HG03039 (cell line): ENCODE measurements around the gene OTUD1.

ENCODE experiments used
- ATAC-seq: cut with Tn5 transposase; IDR thresholded peaks from one replicate; pipeline ENCODE4 v1.9.1; 2021; ENCODE audit warnings: mild to moderate bottlenecking, moderate library complexity; ENCODE audit not compliant: unreplicated experiment

OTUD1 gene

DNA sequence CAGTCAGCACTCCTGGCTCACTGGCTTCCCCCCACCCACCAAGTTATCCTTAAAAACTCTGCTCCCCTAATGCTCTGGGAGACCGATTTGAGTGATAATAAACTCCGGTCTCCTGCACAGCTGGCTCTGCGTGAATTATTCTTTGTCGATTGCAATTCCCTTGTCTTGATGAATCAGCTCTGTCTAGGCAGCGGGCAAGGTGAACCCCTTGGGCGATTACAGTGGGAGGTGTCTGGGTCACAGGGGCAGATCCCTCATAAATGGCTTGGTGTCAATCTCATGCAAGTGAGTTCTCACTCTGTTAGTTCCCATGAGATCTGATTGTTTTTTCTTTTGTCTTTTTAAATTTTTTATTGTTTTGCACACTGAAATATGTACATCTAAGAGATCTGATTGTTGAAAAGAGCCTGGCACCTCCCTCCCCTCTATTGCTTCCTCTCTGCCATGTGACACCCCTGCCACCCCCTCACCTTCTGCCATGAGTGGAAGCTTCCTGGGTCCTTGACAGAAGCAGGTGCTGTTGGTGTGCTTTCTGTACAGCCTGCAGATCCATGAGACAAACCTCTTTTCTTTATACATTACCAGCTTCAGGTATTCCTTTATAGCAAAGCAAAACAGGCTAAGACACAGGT is 20.5 kb downstream of the OTUD1 start:
- ATAC-seq, result no peak

DNA sequence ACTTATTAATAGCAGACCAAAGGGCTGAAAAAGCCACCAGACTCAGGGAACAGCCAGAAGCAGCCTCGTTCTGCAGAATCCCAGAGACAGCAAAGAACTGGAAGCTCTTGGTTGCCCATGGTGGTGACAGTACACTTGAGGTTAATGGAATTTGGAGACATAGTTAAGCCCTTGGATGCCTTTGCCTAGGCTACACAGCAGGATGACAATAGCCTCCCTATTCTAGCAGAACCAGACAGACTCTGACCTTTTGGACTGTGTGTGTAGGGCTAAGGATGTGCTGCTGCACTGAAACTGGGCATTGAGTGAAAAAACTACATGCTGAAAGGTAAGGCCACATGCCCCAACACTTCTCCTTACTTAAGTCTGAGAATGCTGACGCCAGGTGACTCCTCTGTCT is 22.7 kb downstream of the OTUD1 start:
- ATAC-seq, result no peak

DNA sequence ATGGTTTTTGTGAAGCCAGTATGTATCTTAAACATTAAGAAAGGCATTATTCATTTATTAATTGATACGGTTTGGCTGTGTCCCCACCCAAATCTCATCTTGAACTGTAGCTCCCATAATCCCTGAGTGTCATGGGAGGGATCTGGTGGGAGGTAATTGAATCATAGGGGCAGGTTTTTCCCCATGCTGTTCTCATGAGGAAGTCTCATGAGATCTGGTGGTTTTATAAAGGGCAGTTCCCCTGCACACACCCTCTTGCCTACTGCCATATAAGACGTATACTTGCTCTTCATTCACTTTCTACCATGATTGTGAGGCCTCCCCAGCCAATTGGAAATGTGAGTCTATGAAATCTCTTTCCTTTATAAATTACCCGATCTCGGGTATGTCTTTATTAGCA is 28.1 kb downstream of the OTUD1 start:
- ATAC-seq, result no peak

DNA sequence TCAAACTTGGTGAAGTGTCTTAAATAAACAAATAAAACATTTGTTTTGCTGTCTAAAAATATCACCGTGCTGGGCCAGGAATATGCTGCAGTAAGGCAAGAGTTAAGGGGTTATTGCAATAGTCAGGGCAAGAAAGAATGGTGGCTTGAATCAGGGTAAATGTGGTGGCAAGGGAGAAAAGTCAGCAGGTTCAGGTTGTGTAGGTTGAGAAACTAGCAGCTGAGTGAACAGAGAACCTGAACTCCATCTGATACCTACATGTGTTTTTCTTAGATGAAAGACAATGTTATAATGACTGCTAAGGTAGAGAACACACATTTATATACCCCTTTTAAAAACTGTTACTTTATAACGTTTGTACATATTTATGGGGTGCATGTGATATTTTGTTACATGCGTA is 28.7 kb downstream of the OTUD1 start:
- no peak for ATAC-seq

- no peak for ATAC-seq
Observed at GRCh38 chr10:23469596-23470237, 30.8 kb downstream of the OTUD1 start.

DNA sequence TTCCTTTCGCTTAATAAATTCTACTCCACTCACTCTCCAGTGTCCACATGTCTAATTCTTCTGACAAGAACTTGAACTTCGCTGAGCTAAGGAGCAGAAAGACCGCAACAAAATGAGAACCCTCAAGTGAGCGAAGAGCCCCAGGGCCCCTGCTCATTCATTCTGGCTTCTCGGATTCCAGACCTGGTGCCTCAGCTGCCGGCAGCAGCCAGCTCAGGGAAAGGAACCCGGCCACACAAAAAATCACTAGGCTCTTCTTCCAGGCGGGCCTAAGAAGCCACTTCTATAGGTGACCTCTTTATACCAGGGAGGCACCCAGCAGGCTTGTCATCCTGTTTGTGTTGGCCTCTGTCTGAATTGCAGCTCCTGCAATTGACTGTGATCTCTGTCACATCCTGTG is 33.3 kb downstream of the OTUD1 start:
- ATAC-seq, result no peak

- ATAC-seq, result no peak
Observed at GRCh38 chr10:23474081-23474480, 35.2 kb downstream of the OTUD1 start.

GRCh38 chr10:23474626-23475025 is 35.8 kb downstream of the OTUD1 start:
- no peak for ATAC-seq

- no peak for ATAC-seq
Observed at GRCh38 chr10:23478570-23478969, 39.7 kb downstream of the OTUD1 start.

GRCh38 chr10:23479798-23480473 is 41.1 kb downstream of the OTUD1 start:
- ATAC-seq, result no peak

DNA sequence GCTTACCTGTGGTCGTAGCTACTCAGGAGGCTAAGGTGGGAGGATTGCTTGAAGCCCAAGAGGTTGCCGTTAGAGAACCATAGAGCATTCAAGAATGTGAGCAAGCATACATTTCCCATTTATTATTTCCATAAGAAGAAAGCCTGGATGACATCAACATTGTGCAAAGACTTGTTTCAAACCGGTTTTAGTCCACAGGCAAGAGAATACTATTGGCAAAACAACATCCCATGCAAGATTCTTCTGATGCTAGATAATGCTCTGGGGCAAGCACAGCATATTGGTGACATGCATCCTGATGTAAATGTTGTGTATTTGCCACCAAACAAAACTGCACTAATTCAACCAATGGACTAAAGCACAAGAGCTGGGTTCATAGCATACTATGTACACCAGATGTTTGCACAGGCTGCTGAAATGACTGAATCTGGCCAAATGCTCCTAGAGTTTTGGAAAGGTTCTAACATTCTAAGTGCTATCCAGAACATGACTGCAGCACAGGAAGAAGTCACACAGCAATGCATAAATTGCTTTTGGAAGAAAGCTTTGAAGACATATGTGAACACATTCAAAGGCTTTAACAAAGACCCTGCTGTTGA is 42.6 kb downstream of the OTUD1 start:
- no peak for ATAC-seq

DNA sequence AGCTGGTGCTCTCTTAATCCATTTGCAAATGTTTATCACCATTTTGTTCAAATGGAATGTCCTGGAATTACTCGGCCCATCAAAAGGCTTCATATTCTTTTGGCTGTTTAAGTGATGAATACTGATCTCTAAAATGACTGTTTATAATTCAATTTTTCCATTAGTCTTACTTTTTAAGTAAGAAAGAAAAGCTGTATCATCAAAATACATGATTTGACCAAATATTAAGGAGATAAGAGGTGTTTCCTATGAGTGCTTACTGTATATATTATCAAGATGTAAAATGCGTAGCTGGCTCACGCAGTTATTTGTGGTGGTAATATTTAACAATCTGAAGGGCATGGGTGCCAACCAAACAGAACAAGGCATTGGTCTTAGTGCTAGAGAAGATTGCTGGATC is 51.2 kb downstream of the OTUD1 start:
- ATAC-seq, result no peak
